ENCODE results near the gene NAGLU. TPM values are rescaled to one million over a fixed set of nuclear protein-coding genes. Genes with fewer than 3 reads are reported as not detected.

Gene NAGLU
- total and polyA plus RNA-seq, 11 donors: 8.4 to 22.0 (median 12.5) TPM

- Histone ChIP-seq H3K36me3 (peaks cover 0 to 43% (median 24%) of the 10 kb centered on the region in 9 donors), H3K4me1 (peaks cover 23 to 85% (median 68%) of the 10 kb centered on the region in 12 donors)
- 20 to 24% (median 23%) methylated on average over 8 to 9 of the region's 9 CpGs for WGBS, 4 donors
Observed at GRCh38 chr17:42517516-42517915, 18.5 kb upstream of the NAGLU start.

GRCh38 chr17:42518046-42518754, 17.8 kb upstream of the NAGLU start:
- no peak for TF ChIP-seq POLR2A (IDR thresholded peaks at IDR 0.05)
- ATAC-seq (peak; percentile 14 to 67 (median 63)), DNase-seq (peak; percentile 80 to 88 (median 80))
- intact Hi-C loops (cut with DNase I): loop anchor here in 9 of 10 donors (2.0 to 10.0 kb wide), 11 partner anchors 53 to 393 kb away; partner anchors contain the start of genes ATP6V0A1 (in 2 of the 9), CAVIN1 (in 2 of the 9), HSPB9 (in 1 of the 9) and KAT2A (in 1 of the 9)
- H3K27ac ChIP-seq: peak overlapping the region; percentile 84 to 97 (median 92)
- no peaks in the 10 kb centered on the region for H3K9me3 ChIP-seq
- no peak overlapping the region for H3K4me3 ChIP-seq
- H3K27me3 ChIP-seq: no peaks in the 10 kb centered on the region
- H3K4me1 ChIP-seq: peaks cover 23 to 85% (median 71%) of the 10 kb centered on the region in 12 donors
- H3K36me3 ChIP-seq: peaks cover 0 to 48% (median 21%) of the 10 kb centered on the region in 9 donors
- 35 to 47% (median 42%) methylated on average over 8 to 9 of the region's 9 CpGs for WGBS, 4 donors

More at GRCh38 chr17:42517516-42517915, 18.5 kb upstream of the NAGLU start:
- Histone ChIP-seq H3K27ac (peak overlapping the region; percentile 84 to 97 (median 92)), H3K4me3 (peak overlapping the region in 1 of 12 donors; percentile 5), H3K27me3 (no peaks in the 10 kb centered on the region), H3K9me3 (no peaks in the 10 kb centered on the region)
- TF ChIP-seq CTCF (IDR thresholded peaks at IDR 0.05) (peak; percentile 85 to 96 (median 92)), POLR2A (IDR thresholded peaks at IDR 0.05) (no peak)
- ATAC-seq (peak; percentile 19 to 66 (median 48)), DNase-seq (peak; percentile 83 to 92 (median 86))
- intact Hi-C loops (cut with DNase I): loop anchor here in 9 of 10 donors (5.0 to 10.0 kb wide), 9 partner anchors 53 to 393 kb away; partner anchors contain the start of genes ATP6V0A1 (in 2 of the 9), CAVIN1 (in 2 of the 9), HSPB9 (in 1 of the 9) and KAT2A (in 1 of the 9)

DNA sequence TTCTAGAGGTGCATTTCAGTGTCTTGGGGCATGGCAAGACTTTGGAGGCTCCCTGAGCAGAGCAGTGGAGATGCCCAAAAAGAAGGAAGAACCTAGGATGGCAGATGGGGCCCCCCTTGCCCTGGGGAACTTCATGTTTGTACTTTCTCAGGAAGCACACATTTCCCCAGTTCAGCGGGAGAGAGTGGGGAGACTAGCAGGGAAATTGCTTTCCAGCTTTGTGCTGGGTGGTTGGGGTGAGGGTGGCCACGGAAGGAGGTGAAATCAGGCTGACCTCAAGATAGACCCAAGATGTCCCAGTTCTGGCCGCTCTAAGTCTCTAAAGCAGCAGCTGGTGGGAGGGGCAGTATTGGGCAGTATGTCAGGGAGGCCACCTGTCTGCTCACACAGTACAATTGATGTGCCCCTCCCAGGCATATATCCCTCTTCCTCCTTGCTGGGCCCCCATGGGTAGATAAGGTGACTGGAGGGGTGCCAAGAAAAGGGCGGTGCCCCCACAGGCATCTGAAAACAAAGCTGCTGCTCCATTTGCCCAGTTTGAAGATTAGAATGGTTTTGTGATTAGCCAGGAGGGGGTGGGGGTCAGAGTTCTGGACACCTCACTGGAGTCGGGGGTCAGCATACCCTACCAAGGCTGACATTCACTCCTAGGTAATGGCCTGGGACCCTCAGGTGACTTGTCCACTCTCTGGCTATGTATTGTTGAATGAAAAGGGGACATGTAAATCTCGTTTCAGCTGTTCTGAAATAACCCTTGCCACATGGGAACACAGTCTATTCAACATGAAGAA, 17.1 kb upstream of the NAGLU start:
- peaks cover 23 to 81% (median 72%) of the 10 kb centered on the region in 12 donors for H3K4me1 ChIP-seq
- TF ChIP-seq CTCF (IDR thresholded peaks at IDR 0.05): no peak
- no peak for TF ChIP-seq POLR2A (IDR thresholded peaks at IDR 0.05)

More for the DNA sequence above, 17.1 kb upstream of the NAGLU start:
- H3K27ac ChIP-seq: peak overlapping the region; percentile 84 to 97 (median 92)
- DNase-seq (peak in 4 of 5 donors; percentile 73 to 80 (median 73)), ATAC-seq (peak; percentile 38 to 52 (median 47))
- H3K4me3 ChIP-seq: peak overlapping the region in 2 of 12 donors; percentile 3 to 5
- H3K27me3 ChIP-seq: no peaks in the 10 kb centered on the region
- intact Hi-C loops (cut with DNase I): loop anchor here in 9 of 10 donors (2.0 to 10.0 kb wide), 11 partner anchors 54 to 394 kb away; partner anchors contain the start of genes ATP6V0A1 (in 2 of the 9), CAVIN1 (in 2 of the 9), HSPB9 (in 1 of the 9) and KAT2A (in 1 of the 9)
- WGBS, 4 donors: 13 to 22% (median 19%) methylated on average over 5 to 6 of the region's 6 CpGs
- H3K36me3 ChIP-seq: peaks cover 0 to 47% (median 20%) of the 10 kb centered on the region in 9 donors
- no peaks in the 10 kb centered on the region for H3K9me3 ChIP-seq

Data from heart left ventricle (tissue), 16 donors.